ENCODE measurements around the gene EIF5AL1. TPM values are rescaled to one million over a fixed set of nuclear protein-coding genes. Genes with fewer than 3 reads are reported as not detected.

The EIF5AL1 gene
- total and polyA plus RNA-seq, 2 experiments from 2014 or later, result 0.27 to 1.5 TPM

DNA sequence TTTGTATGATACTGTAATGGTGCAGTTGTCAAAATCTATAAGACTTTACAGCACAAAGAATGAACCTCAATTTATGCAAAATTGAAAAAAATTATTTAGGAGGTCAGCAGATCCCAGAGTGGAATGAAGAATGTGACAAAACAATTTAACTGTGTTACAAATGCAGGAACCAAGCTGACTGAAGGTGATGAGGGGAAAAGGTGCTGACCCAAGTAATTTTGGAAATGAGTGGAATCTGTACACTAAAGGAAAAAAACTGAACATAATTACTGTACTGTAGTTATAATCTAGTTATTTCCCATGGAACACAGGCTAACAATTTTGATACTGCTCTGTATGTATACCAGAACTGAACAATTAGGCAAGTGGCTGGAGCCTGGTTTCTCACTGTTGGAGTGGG is 35.7 kb upstream of the EIF5AL1 start:
- Histone ChIP-seq H3K79me2 (no peaks in the 10 kb centered on the region), H3K4me1 (ENCODE audit: insufficient read depth) (no peaks in the 10 kb centered on the region), H3K27ac (no peak overlapping the region), H3K4me2 (no peak overlapping the region), H2AFZ (no peak overlapping the region), H4K20me1 (ENCODE audit: insufficient read depth, poor library complexity, severe bottlenecking) (no peaks in the 10 kb centered on the region), H3K9me2 (replicated peaks; ENCODE audit: insufficient read depth) (no peaks in the 10 kb centered on the region), H3K36me3 (replicated peaks; ENCODE audit: insufficient read depth, low read depth) (no peaks in the 10 kb centered on the region), H3K27me3 (no peaks in the 10 kb centered on the region), H3K4me3 (no peak overlapping the region), H3K9me3 (ENCODE audit: low read depth) (no peaks in the 10 kb centered on the region)
- no peak for DNase-seq (ENCODE audit: low spot score)
- TF ChIP-seq EZH2 (IDR thresholded peaks at IDR 0.05; ENCODE audit: borderline replicate concordance) (no peak), CTCF (IDR thresholded peaks at IDR 0.05; ENCODE audit: poor library complexity) (no peak), EZH2phosphoT487 (IDR thresholded peaks at IDR 0.05; ENCODE audit: low read depth, severe bottlenecking, unreplicated experiment) (no peak)

GRCh38 chr10:79477456-79477855 is 34.9 kb upstream of the EIF5AL1 start:
- no peaks in the 10 kb centered on the region for H3K79me2 ChIP-seq
- DNase-seq (ENCODE audit: low spot score), result no peak
- H3K36me3 ChIP-seq (replicated peaks; ENCODE audit: insufficient read depth, low read depth), result no peaks in the 10 kb centered on the region
- no peaks in the 10 kb centered on the region for H3K9me3 ChIP-seq (ENCODE audit: low read depth)
- H3K27me3 ChIP-seq, result no peaks in the 10 kb centered on the region
- no peak overlapping the region for H3K4me2 ChIP-seq
- H2AFZ ChIP-seq, result no peak overlapping the region
- 81% methylated on average over 7 of the region's 7 CpGs for WGBS (ENCODE audit: low lambda C conversion rate, missing lambda C conversion rate)
- no peaks in the 10 kb centered on the region for H3K4me1 ChIP-seq (ENCODE audit: insufficient read depth)
- H3K4me3 ChIP-seq, result no peak overlapping the region
- no peak overlapping the region for H3K27ac ChIP-seq
- no peak for TF ChIP-seq CTCF (IDR thresholded peaks at IDR 0.05; ENCODE audit: poor library complexity)
- TF ChIP-seq EZH2phosphoT487 (IDR thresholded peaks at IDR 0.05; ENCODE audit: low read depth, severe bottlenecking, unreplicated experiment), result no peak
- TF ChIP-seq EZH2 (IDR thresholded peaks at IDR 0.05; ENCODE audit: borderline replicate concordance), result no peak
- H4K20me1 ChIP-seq (ENCODE audit: insufficient read depth, poor library complexity, severe bottlenecking), result no peaks in the 10 kb centered on the region
- H3K9me2 ChIP-seq (replicated peaks; ENCODE audit: insufficient read depth), result no peaks in the 10 kb centered on the region

GRCh38 chr10:79479283-79479909 is 32.9 kb upstream of the EIF5AL1 start:
- TF ChIP-seq EZH2phosphoT487 (IDR thresholded peaks at IDR 0.05; ENCODE audit: low read depth, severe bottlenecking, unreplicated experiment) (no peak), CTCF (IDR thresholded peaks at IDR 0.05; ENCODE audit: poor library complexity) (no peak), EZH2 (IDR thresholded peaks at IDR 0.05; ENCODE audit: borderline replicate concordance) (no peak)
- DNase-seq (ENCODE audit: low spot score), result no peak
- Histone ChIP-seq H4K20me1 (ENCODE audit: insufficient read depth, poor library complexity, severe bottlenecking) (no peaks in the 10 kb centered on the region), H3K4me1 (ENCODE audit: insufficient read depth) (peaks cover 18% of the 10 kb centered on the region), H3K9me2 (replicated peaks; ENCODE audit: insufficient read depth) (no peaks in the 10 kb centered on the region), H3K36me3 (replicated peaks; ENCODE audit: insufficient read depth, low read depth) (no peaks in the 10 kb centered on the region), H3K79me2 (no peaks in the 10 kb centered on the region), H3K4me3 (no peak overlapping the region), H3K9me3 (ENCODE audit: low read depth) (no peaks in the 10 kb centered on the region), H3K27me3 (no peaks in the 10 kb centered on the region), H3K27ac (no peak overlapping the region), H3K4me2 (no peak overlapping the region), H2AFZ (no peak overlapping the region)
- 86% methylated on average over 3 of the region's 3 CpGs for WGBS (ENCODE audit: low lambda C conversion rate, missing lambda C conversion rate)

Measured in hepatocyte (in vitro differentiated cells).